ENCODE data around the gene KIF13A.

The KIF13A gene

DNA sequence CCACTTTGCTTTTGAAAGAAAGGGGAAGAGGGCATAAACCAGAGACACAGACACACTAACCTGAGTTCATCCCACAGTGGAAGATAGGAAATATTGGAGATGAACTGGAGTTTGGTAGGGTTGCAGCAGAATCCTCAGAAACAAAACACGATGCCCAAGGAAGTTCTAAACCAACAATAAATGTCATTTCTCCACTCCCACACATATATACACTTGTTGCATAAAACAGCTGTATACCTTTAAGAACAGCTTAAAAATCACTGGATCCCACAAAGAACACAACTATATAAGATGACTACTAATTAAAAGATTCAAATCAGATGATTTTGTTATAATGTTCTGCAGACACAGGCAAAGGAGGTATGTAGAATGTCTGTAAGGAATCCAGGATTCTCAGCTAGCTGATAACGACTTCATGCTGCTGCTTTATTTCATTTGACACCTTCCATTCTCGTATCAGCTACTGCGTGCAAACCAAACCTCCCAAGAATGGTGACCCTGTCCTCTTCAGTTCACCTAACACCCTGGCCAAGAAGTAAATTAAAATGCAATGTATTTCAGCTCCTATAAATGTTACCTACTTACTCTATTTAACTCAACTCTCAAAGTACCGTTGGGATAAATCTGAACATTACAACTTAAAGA, 14.3 kb downstream of the KIF13A start:
- TF ChIP-seq, protein P1, sequence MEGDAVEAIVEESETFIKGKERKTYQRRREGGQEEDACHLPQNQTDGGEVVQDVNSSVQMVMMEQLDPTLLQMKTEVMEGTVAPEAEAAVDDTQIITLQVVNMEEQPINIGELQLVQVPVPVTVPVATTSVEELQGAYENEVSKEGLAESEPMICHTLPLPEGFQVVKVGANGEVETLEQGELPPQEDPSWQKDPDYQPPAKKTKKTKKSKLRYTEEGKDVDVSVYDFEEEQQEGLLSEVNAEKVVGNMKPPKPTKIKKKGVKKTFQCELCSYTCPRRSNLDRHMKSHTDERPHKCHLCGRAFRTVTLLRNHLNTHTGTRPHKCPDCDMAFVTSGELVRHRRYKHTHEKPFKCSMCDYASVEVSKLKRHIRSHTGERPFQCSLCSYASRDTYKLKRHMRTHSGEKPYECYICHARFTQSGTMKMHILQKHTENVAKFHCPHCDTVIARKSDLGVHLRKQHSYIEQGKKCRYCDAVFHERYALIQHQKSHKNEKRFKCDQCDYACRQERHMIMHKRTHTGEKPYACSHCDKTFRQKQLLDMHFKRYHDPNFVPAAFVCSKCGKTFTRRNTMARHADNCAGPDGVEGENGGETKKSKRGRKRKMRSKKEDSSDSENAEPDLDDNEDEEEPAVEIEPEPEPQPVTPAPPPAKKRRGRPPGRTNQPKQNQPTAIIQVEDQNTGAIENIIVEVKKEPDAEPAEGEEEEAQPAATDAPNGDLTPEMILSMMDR (IDR thresholded peaks at IDR 0.05; ENCODE audit: low read depth, low read length), result no peak
- no peak overlapping the region for H3K4me3 ChIP-seq (ENCODE audit: low read depth, low read length)

DNA sequence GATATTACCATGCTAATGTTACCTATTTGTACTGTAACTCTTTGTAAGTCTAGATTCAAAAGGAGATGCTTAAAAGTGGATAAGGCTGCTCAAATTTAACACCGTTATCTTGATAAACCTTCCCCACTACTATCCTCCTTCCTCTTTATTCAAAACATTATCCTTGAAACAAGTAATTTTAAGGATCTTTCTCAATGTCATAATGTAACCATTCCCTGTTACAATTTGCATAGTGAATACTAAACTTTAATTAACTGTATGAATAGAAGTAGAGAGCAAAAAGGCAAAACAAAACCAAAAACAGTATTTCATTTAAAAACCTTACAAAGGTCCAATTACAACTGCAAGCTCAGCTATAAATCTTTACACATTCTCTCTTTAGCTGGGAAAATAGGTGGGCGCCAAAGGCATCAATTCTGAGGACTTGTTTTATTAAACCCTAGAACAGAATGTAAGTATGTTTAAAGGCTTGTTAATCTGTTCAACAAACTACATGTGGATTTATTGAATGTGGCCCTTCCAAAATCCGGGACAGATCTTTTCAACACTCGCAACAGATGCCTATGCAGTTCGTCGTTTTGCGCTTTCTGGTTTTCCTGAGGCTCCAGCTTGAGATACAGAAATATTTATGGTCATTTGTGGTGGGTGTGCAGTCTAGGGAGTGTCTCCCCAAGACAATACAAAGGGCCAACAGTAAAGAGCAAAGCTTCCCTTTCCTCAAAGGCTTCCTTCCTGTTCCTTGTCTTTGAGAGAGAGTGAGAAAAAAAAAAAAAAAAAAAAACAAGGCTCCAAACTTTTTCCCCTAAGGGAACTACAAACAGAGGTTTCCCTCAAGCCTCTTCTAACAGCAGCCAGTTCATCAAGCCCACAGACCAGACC, 15.1 kb downstream of the KIF13A start:
- TF ChIP-seq, protein P1 (IDR thresholded peaks at IDR 0.05; ENCODE audit: low read depth, low read length), result no peak

DNA sequence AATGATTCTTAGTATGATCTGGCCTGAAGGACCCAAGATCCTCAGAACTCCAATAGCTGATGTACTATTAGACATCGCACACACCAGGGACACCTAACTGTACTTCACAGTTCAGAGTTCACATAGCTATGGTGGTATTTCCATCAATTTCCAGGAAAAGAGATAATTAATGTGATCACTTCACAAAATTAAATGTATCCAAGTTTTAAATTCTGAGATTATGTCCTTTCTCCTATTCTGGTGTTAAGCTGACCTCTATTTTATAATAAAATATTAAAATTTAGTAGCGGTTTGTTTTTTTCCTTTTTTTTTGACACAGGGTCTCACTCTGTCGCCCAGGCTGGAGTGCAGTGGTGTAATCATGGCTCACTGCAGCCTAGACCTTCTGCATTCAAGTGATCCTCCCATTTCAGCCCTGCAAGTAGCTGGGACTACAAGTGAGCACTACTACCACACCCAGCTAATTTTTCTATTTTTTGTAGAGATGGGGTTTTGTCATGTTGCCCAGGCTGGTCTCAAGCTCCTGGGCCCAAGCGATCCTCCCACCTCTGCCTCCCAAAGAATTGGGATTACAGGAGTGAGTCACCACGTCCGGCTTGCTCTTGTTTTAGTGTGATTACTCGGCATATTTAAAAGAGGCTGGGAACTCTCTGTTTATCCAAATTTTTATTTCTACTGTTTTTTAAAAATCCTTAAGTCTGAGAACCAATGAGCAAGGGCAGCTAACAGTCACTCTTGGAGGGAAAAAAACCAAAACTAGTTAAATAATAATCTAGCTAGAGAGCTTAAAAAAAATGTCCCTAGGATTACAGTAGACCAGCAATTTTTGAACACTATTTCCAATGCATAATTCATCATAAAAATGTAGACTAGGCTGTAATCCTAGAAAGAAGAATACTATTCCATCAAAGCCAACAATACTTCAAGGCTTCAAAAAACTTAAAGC, 16.0 kb downstream of the KIF13A start:
- TF ChIP-seq, protein P1 (IDR thresholded peaks at IDR 0.05; ENCODE audit: low read depth, low read length), result no peak

More for the DNA sequence above, 15.1 kb downstream of the KIF13A start:
- H3K4me3 ChIP-seq (ENCODE audit: low read depth, low read length), result no peak overlapping the region

DNA sequence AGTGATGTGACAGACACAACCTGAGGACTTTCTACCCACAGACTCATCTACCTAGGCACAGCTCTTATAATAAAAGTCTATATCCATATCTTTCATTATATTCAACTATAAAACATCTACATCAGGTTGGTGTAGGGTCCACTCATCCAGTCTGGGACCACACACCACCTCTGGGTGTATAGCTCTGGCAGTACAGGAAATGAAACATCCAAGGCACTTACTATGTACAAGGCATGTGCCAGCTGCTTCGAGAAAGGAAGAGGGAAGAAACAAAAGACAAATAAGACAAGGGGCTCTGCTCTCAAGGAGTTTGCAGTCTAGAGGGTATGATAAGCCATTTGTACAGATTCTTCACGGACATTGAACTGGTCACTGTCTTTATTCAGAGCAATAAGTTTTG, 18.6 kb downstream of the KIF13A start:
- H3K4me3 ChIP-seq (ENCODE audit: low read depth, low read length), result no peak overlapping the region

More for the DNA sequence above, 16.0 kb downstream of the KIF13A start:
- no peak overlapping the region for H3K4me3 ChIP-seq (ENCODE audit: low read depth, low read length)

DNA sequence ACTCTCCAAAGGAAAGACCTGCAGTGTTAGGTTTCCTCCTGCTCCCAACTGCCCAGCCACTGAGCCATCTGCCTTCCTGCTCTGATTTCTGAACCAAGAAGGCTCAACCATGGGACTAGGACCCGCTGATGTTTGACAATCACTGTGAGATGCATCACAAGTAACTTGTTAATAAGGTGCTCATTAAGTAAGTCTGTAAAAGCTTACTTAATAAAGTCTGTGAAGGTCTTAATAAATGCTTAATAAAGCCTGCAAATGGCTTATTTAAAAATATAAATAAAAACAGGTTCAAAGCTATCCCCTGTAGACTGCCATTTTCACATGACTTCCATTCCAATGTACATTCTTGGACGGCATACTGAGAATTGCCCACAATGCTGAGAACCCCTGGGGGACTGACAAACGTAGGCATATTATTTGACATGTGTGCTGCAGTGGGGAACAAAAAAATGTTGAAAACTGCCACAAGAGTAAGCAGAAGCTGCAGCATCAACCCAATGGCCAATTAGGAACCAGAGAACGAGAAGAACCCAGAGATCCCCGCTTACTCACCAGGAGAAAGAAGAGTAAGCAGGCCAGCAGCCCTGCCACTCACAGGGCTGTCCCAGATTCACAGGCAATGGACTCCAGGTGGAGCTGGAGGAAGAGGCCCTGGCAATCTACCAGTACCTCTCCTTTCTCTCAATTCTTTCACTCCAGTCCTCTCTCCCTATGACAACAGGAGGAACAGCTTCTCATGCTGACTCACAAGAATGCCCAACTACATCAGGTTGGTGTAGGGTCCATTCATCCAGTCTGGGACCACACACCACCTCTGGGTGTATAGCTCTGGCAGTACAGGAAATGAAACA, 19.5 kb downstream of the KIF13A start:
- TF ChIP-seq, protein P1 (IDR thresholded peaks at IDR 0.05; ENCODE audit: low read depth, low read length), result no peak
- H3K4me3 ChIP-seq (ENCODE audit: low read depth, low read length), result no peak overlapping the region

More for the DNA sequence above, 18.6 kb downstream of the KIF13A start:
- TF ChIP-seq, protein P1 (IDR thresholded peaks at IDR 0.05; ENCODE audit: low read depth, low read length), result no peak

DNA sequence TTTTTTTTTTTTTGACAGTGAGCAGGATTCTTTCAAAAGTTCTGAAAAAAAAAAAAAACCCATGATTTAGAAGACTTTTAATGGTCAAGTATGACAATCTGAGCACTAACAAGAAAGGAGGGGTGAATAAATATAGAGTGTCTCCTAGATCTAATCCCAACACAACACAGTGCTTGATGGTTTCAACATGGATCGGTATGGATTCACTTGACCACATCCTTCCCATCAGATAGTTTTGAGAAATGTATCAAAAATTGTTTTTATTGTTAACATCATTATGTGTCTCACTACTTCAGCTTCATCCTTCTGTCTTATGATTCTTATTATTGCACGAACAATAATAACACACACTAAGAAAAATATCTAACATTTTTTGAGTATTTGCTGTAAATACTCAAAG, 21.0 kb downstream of the KIF13A start:
- TF ChIP-seq, protein P1 (IDR thresholded peaks at IDR 0.05; ENCODE audit: low read depth, low read length), result no peak

More for the DNA sequence above, 21.0 kb downstream of the KIF13A start:
- H3K4me3 ChIP-seq (ENCODE audit: low read depth, low read length), result no peak overlapping the region

All from WI38 (cell line).